BJ (cell line): ENCODE results near the gene RASL10A. TPM values are rescaled to one million over a fixed set of nuclear protein-coding genes. Genes with fewer than 3 reads are reported as not detected.

ENCODE experiments used
- CTCF ChIA-PET: fragments of 350-600 bp; formaldehyde crosslinking; extraction: SDS; loops from one replicate; lab custom pipeline; 2021; ENCODE audit warnings: antibody characterized with exemption, inconsistent platforms; lab: Yijun Ruan, JAX
- POLR2A ChIA-PET: fragments of 300-600 bp; sonication (Branson Sonifier 250); formaldehyde crosslinking; extraction: SDS; loops from one replicate; lab custom pipeline; 2021; ENCODE audit warnings: antibody characterized with exemption; lab: Charles Lee
- DNase-seq: peaks from one replicate; pipeline ENCODE4 v3.0.0-alpha.2; 2011; ENCODE audit warnings: low read depth
- H3K27me3 ChIP-seq: 2 replicates; pipeline ENCODE4 v1.6.0; 2011; ENCODE audit warnings: low read length; ENCODE audit not compliant: control insufficient read depth, insufficient read depth
- H3K36me3 ChIP-seq: 2 replicates; pipeline ENCODE4 v1.5.1; 2011; ENCODE audit warnings: low read length; ENCODE audit not compliant: control insufficient read depth, insufficient read depth
- H3K4me3 ChIP-seq: 2 replicates; pipeline ENCODE4 v1.5.1; 2011; ENCODE audit warnings: low read depth, mild to moderate bottlenecking, control low read depth, low read length
- CTCF ChIP-seq: IDR thresholded peaks from 2 replicates; pipeline ENCODE4 v1.5.1; 2011; ENCODE audit warnings: low read depth, mild to moderate bottlenecking, control low read depth, inconsistent platforms, low read length, moderate library complexity; ENCODE audit not compliant: insufficient read depth
- polyA plus RNA-seq: library from polyadenylated mRNA; depleted of rRNA; stranded (reverse); fragments of >200 nt; gene quantifications from 2 replicates; pipeline ENCODE4 v1.2.3, GENCODE V29; 2011

Gene RASL10A
- polyA plus RNA-seq, 1 experiment = 0.16 TPM

DNA sequence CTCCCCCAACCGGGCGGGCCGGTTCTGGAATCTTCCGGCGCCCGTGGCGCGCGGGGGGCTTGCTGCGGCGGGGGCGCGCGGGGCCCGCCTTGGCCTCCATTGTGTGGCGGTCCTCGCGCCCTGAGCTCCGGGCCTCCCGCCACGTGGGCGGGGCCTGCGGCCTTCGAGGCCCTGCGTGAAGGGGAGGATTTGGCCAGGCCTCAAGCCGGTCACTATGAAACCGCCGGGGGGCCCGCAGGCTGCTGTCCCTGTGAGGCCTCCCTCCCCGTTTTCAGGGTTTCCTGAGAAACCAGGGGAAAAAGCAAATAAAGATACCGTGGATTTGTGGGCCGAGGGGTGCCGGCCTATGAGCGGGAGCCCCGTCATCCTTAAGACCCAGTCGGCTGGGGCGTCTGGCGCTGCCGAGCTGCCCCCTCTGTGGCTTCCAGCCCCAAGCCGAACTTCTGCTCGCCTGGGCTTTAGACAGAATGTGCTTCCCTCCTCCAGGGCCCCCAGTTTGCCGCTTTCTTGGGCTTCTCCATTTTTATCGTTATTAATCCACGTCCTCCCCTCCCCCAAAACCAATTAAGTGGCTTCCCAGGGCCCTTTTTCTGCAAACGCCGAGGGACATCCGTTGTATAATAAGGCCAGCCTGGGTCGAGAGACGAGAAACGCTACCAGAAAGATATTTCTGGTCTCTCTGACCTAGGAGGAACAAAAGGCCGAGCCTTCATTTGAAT, 46.8 kb downstream of the RASL10A start:
- DNase-seq = no peak
- Histone ChIP-seq H3K36me3 (peaks cover 12% of the 10 kb centered on the region), H3K4me3 (peak overlapping the region; percentile 88), H3K27me3 (no peaks in the 10 kb centered on the region)
- POLR2A ChIA-PET = no interaction called here
- CTCF ChIA-PET = interaction anchor here (2.2 kb wide), 1 partner anchor 23 kb away, joined by 8 read pairs; no protein-coding TSS in a partner anchor
- no peak for TF ChIP-seq CTCF

DNA sequence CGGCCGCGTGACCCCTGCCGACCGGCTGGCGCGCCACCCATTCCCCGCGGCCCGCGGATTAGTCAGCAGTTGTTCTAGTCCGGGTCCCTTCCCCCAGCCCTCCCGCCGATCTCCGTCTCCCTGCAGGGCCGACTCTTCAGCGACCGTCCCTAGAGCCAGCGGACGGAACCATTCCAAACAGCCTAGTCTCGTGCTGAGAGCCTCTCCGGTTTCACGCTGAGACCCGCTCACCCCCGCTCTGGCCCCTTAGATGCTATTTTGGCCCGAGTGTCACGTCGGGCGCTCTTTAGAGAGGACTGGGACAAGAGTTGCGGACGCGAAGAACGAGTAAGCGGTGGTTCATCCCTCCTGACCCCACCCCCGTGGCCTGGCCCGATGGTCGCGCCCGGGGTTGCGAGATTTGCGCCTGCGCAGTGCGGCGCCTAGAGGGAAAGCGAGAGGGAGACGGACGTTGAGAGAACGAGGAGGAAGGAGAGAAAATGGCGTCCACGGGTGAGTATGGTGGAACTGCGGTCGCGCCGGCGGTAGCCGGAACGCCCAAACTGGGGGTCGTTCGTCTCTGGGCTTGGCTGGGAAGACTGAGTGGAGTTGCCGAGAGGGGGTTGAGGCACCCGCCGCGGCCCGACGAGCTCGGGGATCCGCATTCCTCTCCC, 47.5 kb downstream of the RASL10A start, which contains the start of the genes EWSR1 and RHBDD3:
Gene EWSR1 (plus strand): TSS at position 411 of the 653 bp plus-strand sequence. CDS start 69 bp downstream, at position 480.
Gene RHBDD3 (minus strand): TSS at position 124 of the 653 bp plus-strand sequence. CDS start 2,355 bp downstream, outside the sequence.
- DNase-seq = no peak
- ChIA-PET POLR2A (no interaction called here), CTCF (interaction anchor here (2.2 kb wide), 1 partner anchor 22 kb away, joined by 8 read pairs; no protein-coding TSS in a partner anchor)
- TF ChIP-seq CTCF = no peak
- H3K36me3 ChIP-seq = peaks cover 10% of the 10 kb centered on the region
- H3K4me3 ChIP-seq = peak within 1 kb of the TSS; percentile 88
- no peaks in the 10 kb centered on the region for H3K27me3 ChIP-seq

DNA sequence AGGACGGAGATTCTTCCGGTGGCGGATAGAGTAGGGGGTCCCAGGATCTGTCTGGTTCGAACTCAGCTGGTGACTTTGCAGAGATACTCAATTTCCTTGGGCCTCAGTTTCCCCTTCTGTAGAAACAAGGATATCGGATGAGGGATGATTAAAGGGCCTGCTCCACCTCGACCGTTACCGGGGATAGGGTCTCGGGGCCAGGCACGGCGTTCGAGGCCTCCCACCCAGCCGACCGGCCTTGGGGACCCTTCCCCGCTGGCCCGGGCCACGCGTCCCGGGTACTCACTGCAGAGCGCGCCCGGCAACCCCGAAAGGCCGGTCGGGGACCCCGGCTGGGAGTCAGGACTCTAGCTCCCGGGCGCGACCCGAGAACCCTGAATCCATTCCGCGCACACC, 48.0 kb downstream of the RASL10A start:
- no peak for TF ChIP-seq CTCF
- H3K36me3 ChIP-seq = peaks cover 10% of the 10 kb centered on the region
- POLR2A ChIA-PET = no interaction called here
- no peak for DNase-seq
- peak overlapping the region; percentile 88 for H3K4me3 ChIP-seq
- CTCF ChIA-PET = interaction anchor here (2.2 kb wide), 1 partner anchor 22 kb away, joined by 8 read pairs; no protein-coding TSS in a partner anchor
- H3K27me3 ChIP-seq = no peaks in the 10 kb centered on the region

- Histone ChIP-seq H3K36me3 (peaks cover 10% of the 10 kb centered on the region), H3K27me3 (no peaks in the 10 kb centered on the region), H3K4me3 (peak overlapping the region; percentile 88)
- no peak for DNase-seq
- ChIA-PET CTCF (interaction anchor here (1.0 to 2.2 kb wide), 2 partner anchors 21 to 62 kb away, joined by 3 to 8 read pairs; no protein-coding TSS in a partner anchor), POLR2A (no interaction called here)
- TF ChIP-seq CTCF = no peak
Measured at GRCh38 chr22:29266564-29267461, 48.7 kb downstream of the RASL10A start.
